HG02970 (cell line): Measurements from ENCODE around the gene CCDC152.

Source experiments
- ATAC-seq: cut with Tn5 transposase; IDR thresholded peaks from one replicate; pipeline ENCODE4 v1.9.1; 2021; ENCODE audit warnings: mild to moderate bottlenecking, moderate library complexity, moderate number of reproducible peaks; ENCODE audit not compliant: unreplicated experiment, low FRiP score

Gene CCDC152

DNA sequence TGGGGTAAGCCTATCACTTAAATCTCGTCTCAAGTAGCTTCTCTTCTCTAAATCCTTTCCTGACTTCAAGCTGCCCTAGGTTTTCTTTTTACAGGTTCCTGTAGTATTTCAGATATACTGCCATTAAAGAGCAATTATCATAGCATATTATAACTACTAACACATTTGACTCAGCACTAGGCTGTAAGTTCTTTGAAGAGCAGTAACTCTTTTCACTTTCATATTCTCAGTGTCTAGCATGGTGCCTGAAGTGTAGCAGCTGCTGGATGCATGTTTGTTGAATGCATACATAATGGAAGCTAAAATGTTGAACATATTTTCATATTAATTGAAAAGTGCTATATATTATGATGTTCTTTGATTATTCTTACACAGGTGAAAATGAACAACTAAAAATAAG lies 22.5 kb downstream of the CCDC152 start:
- peak; percentile 50 for ATAC-seq

DNA sequence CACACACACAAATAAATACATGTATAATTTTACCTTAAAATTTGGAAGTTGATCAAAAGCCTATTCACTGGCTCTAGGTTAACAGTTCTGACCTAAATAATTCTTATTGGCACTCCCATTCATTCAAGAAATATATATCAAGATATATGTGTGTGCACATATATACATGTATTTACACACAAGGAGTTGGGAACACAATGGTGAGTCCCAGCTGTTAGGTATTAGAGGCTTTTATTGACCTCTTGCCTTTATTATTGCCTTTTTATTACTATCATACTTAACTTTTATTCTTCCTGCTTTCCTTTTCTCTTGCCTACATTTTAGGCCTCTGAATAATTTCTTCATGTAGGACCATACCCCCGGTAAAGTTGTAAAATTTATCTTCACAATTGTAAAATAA lies 25.0 kb downstream of the CCDC152 start:
- no peak for ATAC-seq

GRCh38 chr5:42784132-42784531 lies 27.5 kb downstream of the CCDC152 start:
- no peak for ATAC-seq

- ATAC-seq = no peak
These were observed 29.1 kb downstream of the CCDC152 start for GRCh38 chr5:42785756-42786155.

- ATAC-seq = no peak
These were observed 30.5 kb downstream of the CCDC152 start for GRCh38 chr5:42787073-42787472.

DNA sequence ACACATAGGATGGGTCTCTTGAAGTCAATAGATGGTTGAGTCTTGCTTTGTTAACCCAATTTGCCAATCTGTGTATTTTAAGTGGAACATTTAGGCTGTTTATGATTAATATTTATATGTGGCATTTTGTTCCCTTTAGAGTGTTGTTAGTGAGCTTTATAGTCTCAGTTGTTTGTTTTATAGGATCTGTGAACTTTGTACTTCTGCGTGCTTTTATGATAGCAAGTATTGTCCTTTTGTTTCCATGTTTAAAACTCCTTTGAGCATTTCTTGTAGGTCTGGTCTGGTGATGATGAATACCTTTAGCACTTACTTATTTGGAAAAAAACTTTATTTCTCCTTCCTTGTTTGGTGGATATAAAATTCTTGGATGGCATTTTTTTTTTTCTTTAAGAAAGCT lies 31.2 kb downstream of the CCDC152 start:
- no peak for ATAC-seq

DNA sequence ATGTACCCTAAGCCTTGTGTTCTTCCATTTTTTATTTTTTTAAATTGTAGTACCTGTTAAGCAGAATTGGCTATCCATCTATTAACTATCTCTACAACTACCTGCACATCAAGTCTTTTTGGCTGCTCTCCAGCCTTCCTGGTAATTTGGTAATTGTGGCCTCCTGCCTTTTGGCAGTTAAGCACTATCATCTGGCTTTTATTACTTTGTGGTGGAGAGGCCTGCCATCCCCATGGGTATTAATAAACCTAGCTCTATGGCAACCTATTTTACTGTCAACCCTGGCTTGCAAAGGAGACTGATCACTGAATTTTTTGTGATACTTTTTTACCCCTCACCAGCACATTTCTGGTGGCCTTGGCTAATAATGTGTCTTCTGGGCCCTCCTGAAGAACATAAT lies 34.5 kb downstream of the CCDC152 start:
- no peak for ATAC-seq

GRCh38 chr5:42798284-42799240 lies 41.9 kb downstream of the CCDC152 start:
- ATAC-seq = no peak

DNA sequence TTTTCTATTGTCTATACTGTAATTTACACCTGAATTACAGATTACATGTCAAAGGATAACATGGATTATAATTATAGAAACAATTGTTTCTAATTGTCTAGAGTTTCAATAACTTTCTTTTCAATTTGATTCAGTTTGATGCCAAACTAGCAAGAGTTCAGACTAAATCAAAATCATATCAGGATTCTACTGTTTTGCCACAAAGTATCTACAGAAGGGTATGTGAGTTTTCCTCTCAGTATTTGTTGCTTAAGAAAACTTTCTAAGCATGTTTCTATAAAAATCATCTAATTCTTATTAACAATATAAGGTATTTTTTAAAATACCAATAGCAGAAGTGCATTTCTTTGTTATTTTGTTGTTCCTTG lies 42.6 kb downstream of the CCDC152 start:
- ATAC-seq = no peak

- no peak for ATAC-seq
These were observed 43.1 kb downstream of the CCDC152 start for GRCh38 chr5:42799668-42800114.

DNA sequence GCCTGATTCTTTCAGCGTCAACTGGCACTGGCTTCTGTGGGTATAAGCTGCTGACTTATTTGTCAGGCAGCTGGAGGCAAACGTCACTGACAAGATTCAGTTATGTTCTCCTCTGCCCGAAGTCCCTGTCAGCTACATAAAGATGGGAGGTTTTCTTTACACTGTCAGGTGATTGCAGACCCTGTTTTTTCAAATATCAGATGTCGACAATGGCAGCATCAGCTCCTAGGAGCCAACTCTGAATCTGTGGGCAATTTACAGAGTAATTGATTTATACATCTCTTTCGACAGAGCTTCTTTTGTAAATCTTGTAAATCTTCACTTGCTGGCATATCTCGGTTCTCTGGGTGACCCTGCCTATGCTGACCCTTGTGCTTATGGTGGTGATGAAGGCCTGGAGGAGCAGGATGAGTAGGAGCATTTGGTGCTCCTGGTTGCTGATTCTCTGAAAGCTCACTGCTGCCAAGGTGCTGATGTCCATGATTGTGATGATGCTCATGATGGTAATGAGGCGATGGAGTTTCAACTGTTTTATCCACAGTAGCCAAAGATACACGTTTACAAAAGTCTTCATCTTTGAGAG lies 44.2 kb downstream of the CCDC152 start:
- ATAC-seq = no peak

DNA sequence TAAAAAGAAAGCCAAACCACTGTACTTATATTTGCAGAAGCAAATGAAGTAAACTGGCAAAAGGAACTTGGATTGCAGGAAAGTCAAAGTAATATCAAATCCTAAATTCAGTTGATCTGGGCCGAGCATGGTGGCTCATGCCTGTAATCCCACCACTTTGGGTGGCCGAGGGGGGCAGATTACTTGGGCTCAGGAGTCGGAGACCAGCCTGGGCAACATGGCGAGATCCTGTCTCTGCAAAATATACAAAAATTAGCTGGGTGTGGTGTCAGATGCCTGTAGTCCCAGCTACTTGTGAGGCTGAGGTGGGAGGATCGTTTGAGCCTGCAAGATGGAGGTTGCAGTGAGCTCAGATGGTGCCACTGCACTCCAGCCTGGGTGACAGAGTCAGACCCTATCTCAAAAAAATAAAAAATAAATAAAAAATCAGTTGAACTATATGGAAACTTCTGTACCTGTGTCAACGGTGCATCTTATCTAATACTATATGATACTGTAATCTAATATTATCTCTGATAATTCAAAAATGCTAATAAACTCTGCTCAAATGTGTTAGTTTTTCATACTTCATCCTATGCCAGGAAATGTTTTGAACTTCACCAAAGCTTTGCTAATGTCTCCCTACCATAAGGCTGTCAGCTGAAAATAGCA lies 45.0 kb downstream of the CCDC152 start:
- no peak for ATAC-seq

- no peak for ATAC-seq
These were observed 48.2 kb downstream of the CCDC152 start for GRCh38 chr5:42804717-42805339.

DNA sequence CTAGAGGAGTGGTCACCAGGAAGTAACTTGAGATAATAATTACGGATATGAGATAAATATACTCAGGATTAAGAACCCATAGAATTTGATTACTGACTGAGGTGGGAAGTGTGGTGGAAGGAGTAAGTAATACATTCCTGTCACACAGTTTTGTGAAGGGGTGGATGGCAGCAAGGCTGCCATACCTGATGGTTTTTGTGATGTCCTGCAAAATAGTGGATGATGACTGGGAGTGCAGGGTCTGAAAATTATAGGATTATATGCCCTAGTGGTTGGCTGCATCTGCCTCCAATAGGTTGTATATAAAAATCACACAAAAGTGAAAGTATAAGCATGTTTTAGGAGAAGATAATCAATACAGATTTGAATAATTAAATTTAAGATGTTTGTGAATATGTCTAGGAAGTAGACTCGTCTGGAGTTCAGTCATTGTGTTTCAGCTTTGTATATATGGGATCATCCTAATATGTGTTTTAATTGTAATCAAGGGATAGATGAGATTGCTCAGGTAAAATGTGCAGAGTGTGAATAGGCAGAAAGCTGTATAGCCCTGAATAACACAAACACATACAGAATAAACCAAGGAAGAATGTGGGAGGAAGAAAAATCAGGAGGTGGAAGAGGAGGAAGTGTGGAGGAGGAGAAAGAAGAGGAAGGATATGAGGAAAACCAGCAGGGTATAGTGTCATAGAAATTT lies 49.5 kb downstream of the CCDC152 start:
- no peak for ATAC-seq

DNA sequence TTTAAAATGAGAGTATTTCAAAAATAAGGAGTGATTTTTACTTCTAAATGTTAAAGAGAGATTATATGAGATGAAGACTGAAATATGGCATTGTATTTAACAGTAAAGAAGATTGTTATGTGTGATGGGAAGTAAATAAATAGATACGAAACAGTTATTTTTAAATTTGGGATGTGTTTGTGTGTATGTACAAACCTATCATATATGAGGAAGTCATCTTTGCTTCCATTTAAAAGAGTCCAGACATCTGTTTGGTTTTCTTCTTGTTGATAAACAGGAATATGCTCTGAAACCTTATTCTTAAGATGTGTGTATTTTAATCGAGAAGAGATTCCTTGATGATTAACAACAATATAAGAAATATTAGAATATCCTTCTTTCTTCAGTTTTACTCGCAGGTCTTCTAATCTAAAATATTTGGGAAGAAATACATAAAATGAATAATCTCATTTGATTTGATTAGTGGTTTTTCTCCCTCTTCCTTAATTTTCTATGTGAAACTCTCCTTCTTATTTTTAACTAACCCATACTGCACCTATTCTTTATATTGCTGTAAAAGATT lies 50.2 kb downstream of the CCDC152 start:
- ATAC-seq = no peak

- no peak for ATAC-seq
These were observed 51.3 kb downstream of the CCDC152 start for GRCh38 chr5:42807722-42808447.

DNA sequence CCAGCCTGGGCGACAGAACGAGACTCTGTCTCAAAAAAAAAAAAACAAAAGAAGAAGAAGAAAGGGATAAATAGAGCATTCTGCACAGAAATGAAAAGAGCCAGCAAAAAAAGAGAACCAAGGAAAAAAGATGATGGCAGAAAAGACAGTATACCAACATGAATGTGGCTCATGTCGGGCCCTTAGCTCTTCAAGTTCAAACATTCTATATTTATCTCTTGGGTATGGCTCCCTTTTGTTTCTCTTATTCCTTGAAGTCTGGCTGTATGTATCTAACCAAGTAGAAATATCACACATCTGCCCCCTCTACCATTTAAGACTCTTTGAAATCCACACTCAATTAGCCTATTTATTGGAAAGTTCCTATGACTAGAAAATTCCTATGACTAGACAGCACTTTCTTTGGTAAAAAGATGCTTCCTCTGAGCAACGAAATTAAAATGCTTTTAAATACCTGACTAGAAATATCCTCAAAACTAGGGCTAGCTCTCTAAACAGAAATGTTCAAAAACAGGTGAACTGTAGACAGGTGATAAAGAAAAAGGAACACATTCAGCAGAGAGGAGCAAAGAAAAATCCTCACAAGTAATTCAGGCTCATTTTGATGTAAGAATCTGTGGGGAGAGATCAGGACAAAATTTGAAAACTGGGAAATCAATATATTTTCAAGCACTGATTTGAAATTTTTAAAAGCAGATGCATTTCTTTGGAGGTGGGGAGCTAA lies 52.4 kb downstream of the CCDC152 start:
- no peak for ATAC-seq

DNA sequence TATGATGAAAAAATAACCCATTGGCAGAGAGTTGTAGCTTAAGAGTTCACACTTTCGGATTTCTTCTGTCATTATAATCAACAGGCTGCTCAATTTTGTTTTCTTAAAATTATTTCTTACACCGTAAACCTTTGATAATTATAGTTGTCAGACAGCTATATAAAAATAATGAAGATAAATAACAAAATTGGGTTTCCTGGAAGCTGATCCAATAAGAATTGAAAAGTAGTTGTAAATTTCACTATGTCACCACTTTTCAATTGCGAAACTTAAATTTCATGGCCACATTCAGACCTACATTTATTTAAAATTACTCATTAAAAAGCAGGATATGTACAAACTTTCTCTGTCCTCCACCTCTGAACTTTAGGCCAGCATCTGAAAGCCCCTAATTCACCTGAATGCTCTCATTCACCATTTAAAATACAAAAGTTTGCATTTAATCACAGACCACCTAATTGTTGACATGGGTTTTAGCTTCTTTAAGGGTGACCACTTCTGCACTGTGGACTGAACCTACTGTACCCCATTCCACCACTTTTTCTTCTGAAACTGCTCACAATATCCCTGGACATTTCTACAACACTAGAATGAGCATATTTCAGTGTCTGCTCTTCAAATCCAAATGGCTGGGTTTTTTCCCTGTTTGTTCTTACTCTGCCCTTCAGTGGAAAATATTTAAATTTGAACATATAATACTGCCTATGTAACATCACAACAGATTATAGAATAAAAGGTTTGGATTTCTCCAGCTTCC lies 54.4 kb downstream of the CCDC152 start:
- no peak for ATAC-seq
